GM18870 (cell line): ENCODE measurements around the gene MAN2B2.

Experiments used
- ATAC-seq: cut with Tn5 transposase; IDR thresholded peaks from one replicate; pipeline ENCODE4 v1.9.1; 2021; ENCODE audit warnings: moderate library complexity; ENCODE audit not compliant: unreplicated experiment

MAN2B2 gene

DNA sequence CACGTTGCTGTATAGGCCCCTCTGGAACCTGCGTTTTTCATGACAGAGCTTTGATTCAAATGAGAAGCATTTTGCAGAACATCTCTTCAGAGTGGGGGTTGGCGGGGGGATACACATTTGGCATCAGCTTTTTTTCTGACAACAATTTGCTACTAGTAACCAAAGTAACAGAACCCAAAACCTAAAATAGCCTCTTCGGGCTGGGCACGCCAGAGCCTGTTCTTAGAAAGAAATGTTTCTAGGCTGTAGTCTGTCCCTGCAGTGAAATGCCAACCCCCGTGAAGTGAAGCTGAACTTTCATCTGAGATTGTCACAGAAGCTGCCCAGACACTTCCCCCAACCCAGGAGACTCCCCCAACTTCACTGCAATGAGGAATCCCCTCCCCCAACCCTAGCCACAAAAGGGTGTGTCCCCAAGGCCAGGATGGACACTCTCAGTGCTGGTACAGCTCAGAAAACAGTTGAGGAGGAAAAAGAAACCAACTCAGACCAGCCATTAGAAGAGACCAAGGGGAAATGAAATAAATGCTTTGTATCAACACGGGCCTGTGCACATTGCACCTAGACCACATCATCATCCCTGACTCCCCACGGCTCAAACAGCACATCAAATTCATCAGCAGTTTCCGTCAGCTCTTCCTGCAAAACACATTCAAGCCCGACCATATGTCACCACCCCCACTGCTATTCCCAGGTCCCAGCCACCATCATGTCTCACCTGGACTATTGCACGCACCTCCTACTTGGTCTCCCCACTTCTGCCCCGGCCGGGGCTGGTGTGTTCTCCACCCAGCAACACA is 8.4 kb upstream of the MAN2B2 start:
- no peak for ATAC-seq

DNA sequence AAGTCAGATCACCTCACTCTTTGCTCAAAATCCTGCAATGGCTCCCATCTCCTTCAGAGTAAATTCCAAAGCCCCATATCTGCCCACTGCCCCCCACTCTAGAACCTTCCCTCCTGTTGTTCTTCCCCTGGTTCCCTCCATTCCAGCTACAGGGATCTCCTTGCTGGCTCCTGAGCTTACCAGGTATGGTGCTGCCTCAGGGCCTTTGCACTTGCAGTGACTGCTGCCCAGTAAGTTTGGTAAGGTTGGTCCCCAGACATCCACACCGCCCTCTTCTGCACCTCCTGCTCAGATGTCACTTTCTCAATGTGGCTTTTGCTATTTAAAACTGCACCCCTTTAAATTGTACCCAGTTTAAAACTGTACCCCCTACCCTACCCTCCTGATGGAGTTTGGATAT is 7.8 kb upstream of the MAN2B2 start:
- ATAC-seq, result no peak

DNA sequence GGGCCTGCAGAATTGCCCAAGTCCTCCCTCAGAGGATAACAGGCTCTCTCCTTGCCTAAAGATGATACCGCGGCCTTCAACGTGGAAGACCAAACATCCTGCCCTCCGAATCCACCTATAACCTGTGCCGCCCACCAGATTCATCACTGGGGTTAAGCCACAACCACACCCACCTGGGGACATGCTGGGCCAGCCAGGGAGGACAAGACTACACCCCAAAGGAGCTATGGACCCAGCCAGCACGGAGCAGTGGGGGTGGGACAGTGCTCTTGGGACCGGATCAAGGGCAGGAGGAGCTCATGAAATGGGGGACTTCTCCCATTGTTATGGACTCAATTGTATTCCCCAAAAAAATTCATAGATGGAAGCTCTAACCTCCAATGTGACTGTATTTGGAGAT is 6.8 kb upstream of the MAN2B2 start:
- ATAC-seq, result no peak

DNA sequence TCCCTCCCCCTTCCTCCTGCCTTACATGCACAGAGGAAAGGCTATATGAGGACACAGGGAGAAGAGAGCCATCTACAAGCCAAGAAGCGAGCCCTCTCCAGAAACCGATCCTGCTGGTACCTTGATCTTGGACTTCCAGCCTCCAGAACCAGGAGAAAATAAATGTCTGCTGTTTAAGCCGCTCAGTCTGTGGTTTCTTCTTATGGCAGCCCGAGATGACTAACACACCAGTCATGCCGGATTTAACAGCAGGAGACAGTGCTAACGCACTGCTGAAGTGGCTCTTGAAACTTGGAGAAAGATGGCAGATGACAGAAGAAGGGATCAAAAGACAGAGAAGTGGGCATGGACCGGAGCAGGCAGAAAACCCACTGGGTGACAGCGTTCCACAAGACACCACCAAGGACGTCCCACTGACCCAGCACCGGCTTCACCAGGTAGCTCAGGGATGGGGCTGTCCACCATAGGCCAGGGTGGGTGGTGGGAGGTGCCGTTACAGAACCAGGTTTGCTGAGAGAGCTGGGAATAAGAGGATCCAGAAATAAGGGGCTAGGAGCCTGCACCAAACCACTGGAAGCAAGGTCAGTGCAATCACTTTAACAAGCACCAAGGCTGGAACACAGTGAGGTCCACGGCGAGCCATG is 6.2 kb upstream of the MAN2B2 start:
- no peak for ATAC-seq

DNA sequence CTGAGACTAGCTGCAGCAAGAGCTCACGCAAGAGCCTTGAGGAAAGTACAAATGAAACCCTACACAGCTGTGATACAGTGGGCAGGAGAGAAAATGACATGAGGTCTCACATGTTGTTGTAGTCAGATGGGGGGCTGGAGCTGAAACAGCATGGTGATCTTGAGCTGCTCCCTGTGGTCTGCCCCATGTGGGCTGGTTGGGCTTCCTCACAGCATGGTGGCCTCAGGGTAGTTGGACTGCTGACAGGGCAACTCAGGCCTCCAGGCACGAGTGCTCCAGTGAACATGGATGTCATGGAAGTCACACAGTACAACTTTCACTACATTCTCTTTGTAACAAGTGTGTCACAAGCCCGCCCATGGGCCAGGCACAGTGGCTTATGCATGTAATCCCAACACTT is 3.4 kb upstream of the MAN2B2 start:
- no peak for ATAC-seq

DNA sequence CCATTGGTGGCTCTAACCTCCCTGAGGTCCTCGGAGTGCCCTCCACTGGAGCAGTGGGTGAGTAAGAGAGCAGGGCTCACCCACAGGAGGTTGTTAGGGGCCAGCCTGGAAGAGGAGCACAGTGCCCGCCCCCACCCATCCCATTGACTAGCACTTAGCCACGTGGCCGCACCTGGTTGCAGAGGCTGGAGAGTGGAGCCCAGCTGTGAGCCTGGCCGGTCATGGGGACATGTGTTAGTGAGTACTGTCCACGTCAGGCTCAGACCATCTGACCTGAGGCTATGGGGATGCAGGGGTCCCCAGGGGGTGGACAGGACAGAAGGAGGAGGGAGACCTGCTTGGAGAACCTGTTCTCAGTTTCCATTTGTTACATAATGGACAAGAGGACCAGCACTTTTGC is 1.4 kb upstream of the MAN2B2 start:
- no peak for ATAC-seq

DNA sequence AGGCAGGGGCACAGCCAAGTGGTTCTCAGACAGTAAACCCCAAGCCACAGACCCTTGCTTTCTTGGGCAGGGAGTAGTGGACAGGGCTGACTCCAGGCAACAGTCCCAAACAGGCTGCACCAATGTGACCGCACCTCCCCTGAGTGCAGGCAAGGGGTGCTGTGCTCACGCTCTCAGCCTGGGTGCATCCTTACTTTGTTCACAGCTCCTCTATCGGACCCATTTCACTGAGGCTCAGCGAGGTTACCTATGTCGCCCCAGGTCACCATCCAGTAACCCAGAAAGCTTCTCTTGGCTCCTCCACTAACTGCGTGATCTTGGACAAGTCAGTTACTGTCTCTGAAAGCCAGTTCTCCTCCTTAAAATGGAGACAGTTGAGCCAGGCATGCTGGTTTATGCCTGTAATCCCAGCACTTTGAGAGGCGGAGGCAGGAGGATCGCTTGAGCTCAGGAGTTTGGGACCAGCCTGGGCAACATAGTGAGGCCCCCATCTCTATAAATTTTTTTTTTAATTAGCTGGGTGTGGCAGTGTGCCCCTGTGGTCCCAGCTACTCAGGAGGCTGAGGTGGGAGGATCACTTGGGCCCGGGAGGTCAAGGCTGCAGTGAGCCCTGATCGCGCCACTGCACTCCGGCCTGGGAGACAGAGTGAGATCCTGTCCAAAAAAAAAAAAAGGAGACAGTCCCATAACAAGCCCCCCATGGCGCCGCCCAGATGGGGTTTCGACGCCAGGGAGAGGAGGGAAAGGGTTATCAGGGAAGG is 823 bp upstream of the MAN2B2 start:
- ATAC-seq, result no peak

DNA sequence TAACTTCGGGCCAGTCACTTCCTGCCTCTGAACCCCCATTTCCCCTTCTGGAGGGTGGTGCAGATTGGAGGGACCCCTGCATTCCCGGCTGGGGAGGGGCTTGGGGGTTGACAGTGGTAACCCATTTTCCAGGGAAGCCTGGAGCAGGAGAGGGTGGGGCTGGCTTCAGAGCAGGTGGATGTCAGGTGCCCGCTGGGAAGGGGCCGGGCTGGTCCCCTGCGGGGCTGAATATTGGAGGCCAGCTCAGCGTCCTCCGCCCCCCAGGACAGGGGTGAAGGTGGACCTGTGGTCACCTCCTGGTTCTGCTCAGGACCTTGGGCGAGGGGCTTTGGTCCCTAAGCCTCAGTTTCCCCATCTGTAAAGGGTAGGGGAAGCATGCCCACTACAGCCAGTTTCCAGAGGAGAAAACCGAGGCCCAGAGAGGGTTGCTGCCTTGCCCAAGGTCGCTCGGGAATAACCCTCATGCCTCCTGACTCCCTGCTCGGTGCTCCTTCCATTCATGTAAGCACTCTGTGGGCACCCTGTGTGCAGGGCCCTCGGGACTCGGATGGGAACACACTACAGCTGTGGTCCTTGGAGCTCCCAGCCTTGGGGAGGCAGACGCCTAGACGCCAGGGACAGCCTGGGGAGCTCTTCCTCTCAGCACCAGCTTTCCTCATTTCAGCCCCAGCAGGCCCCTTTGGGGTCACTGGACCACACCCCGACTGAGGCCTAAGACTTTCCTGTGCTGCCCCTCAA is 683 bp downstream of the MAN2B2 start:
- ATAC-seq, result no peak

DNA sequence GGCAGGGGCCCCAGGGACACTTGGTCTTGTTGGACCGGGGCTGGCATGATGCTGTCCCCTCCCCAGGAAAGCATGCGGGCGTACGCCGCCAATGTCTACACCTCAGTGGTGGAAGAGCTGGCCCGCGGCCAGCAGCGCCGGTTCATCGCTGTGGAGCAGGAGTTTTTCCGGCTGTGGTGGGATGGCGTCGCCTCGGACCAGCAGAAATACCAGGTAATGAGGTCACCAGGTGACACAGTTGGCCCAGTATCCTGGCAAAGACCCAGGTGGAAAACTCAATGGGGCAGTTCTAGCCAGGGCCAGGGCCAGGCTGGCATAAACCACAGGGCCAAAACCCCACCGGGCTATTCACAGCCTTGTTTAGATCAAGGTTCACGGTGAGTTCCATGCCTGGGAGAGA is 1.5 kb downstream of the MAN2B2 start:
- ATAC-seq, result no peak

DNA sequence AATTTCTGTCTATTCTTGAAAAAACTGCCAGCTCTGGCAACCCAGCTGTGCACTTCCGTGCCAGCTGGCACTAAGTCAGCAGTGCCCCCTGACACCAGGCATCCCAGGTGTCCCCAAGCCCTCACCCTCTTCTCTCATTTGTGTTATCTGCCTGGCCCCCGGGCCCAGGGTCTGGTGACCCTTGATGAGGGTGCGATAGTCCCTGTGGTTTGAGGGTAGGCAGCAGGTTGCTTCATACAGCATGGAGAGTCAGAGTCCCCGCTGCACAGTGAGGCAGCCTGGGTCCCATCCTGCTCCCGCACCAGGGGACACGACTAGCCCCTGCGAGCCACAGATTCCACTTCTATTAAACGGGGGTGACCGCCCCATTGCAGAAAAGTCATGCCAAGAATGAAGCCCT is 1.9 kb downstream of the MAN2B2 start:
- ATAC-seq, result no peak

DNA sequence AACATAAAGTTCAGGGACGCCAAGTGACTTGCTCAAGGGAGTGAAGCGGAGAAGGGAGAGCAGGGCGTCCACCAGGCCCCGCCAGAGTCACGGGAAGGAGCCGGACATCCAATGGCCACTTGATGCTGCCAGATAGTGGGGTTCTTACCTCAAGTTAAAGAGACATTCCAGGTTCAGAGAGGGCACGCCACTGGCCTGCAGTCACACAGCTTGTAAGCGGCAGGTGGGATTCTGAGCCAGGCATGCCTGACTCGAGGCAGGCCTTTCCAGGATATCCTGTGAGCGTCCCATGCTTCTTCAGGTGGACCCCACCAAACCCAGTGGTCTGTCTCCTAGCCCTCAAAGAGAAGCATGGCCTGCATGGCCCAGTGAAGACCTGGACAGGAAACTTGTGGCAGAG is 2.4 kb downstream of the MAN2B2 start:
- ATAC-seq, result no peak

DNA sequence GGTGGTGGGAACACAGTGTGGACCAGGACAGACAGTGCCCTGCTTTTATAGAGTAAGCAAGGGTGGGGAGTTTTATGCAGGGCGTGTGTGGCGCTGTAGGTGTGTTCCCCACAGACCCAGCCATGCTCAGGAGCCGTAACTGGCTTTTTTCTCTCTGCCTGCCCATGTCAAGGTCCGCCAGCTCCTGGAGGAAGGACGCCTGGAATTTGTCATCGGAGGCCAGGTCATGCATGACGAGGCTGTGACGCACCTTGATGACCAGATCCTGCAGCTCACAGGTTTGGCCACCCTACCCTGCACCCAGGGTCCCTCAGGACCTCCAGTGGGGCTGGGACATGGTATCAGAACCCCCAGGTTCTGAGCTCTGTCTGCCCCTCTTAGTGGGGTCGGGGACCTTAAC is 3.2 kb downstream of the MAN2B2 start:
- no peak for ATAC-seq

DNA sequence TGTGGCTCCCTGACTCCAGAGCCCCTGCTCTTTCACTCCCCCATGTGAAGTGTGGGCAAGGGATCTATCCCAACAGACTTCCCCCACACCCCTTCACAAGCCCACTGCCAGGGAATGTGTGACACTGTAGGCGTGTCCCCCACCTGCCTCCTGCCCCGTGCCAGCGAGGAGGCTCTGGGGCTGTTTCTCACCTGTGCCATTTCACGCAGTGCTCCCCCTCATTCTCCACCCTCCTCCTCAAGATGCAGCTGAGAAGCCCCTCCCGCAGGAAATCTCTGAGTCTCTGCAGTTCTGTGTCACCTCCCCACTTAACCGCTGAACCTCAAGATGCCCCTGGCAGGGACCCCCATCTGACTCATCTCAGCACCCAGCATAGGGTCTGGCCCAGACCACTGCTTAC is 5.4 kb downstream of the MAN2B2 start:
- ATAC-seq, result no peak

DNA sequence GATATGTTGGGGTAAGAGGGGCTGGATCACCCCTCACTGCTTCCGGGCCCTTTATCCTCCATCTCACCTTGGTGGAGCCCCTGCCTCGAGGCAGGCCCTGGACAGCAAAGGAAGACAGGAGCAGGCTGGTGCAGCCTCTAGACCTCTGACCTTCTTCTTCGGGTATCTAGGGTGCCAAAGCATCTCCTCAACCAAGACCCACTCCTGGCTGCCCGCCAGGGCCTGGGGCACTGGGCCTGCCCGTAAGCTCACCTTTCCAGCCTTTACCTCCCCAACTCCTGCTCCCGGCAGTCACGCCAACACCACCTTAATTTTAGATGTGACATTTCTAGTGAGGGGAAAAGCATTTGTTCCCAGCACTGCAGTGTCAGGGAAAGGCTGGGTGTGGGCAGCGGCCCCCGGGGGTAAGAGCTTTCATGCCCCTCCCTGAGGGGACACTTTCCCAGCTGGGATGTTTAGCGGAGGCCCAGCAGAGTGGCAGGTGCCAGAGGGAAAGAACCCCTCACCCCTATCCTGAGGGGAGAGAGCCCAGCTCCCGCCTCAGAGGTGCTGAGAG is 6.7 kb downstream of the MAN2B2 start:
- ATAC-seq, result no peak

DNA sequence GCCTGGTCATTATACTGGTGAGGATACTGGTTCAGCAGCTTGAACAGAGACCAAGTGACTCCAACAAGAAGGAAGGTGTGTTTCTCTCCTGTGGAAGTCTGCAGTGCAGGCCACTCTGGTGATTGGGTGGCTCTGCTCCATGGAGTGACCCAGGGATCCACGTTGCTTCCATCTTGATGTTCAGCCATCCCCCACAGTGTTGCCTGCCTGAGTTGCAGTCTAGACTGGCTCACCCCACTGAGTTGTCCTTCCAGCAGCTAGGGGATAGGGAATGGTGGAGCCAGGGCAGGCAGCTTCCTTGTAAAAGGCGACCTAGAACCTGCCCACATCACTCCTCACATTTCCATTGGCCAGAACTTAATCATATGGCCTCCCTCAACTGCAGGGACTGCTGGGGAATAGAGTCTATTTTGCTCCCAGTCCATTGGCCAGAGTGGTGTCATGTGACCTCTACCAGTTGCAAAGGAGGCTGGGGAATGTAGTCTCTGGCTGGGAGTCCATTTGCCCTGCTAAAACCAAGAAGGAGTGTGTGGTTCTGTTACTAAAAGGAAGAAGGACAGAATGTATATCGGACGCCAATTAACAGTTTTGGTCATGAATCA is 8.0 kb downstream of the MAN2B2 start:
- no peak for ATAC-seq

DNA sequence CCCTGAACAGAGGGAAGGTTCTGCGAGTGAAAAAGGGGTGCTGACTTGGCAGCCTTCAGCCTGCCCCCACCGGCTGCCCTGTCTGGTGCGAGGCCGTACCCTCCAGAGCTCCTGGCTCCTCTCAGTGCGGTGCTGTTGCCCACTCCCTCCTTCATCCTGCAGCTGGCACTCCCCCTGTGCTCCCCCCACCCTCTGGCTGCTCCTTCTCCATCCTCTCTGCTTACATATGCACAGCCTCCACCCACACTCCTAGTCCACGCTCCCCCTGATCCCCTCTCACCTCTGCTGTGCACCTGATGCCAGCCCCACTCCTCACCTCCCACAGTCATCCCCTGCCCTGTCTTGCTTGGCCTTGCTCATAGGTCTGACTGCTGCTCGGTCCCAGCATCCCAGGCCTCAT is 9.9 kb downstream of the MAN2B2 start:
- no peak for ATAC-seq

DNA sequence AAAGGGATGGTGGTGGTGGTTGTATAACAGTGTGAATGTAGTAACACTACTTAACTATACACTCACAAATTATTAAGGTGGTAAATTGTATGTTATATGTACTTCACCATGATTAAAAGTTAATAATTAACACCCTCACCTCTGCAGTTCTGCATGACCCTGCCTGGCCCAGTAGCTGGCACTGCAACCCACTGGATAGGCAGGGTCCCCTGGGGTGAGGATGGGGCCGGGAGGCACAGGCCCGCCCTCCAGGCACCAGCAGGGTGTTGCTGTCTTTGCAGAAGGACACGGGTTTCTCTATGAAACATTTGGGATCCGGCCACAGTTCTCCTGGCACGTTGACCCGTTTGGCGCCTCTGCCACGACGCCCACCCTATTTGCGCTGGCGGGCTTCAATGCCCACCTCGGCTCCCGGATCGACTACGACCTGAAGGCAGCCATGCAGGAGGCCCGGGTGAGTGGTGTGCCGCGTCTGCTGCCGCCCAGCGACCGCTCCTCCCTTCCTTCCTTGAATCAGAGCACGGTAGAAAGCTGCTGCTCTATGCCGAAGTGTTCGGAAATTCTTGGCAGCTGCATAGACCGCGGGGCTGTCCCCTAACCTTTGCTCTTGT is 11.8 kb downstream of the MAN2B2 start:
- ATAC-seq, result no peak

DNA sequence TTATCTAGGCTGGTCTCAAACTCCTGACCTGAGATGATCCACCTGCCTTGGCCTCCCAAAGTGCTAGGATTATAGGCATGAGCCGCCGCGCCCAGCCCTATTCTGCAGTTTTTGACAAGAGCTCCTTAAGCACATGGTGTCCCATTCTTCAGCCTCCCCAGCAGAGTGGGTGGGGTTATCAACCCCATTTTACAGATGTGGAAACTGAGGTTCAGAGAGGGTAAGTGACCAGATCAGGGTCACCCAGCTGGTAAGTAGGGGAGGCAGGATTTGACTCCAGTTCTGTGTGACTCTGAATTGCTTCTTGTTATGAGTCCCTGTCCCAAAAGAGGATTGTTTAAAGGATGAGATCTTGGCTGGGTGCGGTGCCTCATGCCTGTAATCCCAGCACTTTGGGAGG is 14.5 kb downstream of the MAN2B2 start:
- ATAC-seq, result no peak

DNA sequence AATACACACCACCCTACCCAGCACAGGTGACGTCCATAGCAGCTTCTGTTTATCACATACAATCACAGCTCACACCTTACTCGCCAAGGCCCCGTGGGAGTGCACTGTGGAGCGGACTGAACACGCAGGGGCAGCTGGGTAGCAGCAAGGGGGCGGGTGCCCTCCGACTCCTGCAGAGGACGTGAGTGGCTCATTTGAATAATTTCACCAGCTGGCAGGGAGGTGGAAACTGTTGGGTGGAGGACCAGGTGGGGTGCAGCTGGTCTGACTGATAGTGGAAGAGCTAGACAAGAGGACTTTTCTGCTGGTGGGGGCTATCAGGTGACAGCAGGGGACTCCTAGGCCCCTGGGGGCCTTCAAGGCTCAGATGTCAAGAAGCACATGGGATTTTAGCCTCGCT is 16.3 kb downstream of the MAN2B2 start:
- no peak for ATAC-seq

DNA sequence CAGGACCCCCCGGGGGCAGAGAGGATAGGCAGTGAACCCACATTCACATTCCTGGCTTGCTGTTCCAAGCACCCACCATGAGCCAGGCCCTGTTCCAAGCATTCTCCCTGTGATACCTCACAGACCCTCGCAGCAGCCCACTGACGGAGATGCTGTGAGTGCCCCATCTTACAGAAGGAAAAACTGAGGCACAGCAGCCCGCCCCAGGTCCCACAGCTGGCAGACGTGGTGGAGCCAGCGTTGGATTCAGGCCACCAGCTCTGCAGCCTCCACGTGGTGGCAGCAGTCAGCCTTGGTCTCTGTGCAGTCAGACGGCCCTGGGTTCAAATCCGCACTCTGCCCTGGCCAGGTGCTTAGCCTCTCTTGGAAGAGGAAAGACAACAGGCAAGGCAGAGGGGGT is 16.8 kb downstream of the MAN2B2 start:
- no peak for ATAC-seq
